CD14-positive monocyte (primary cell): Measurements from ENCODE around the gene RSRP1. TPM values are rescaled to one million over a fixed set of nuclear protein-coding genes. Genes with fewer than 3 reads are reported as not detected.

Experiments used
- DNase-seq, 3 donors: peaks; one replicate each; pipeline ENCODE4 v3.0.0-alpha.2; 2011 to 2022
- H2AFZ ChIP-seq: 2 replicates; pipeline ENCODE4 v1.6.0; 2012; ENCODE audit warnings: mild to moderate bottlenecking, low read depth, low read length, inconsistent platforms; ENCODE audit not compliant: insufficient read depth, poor library complexity, severe bottlenecking
- H3K27ac ChIP-seq, 2 donors: 1 replicate in 1 of 2; 2 replicates in 1 of 2; pipeline ENCODE4 v1.5.1; 2012 to 2013; ENCODE audit warnings: low read length in 2 of 2, control low read depth in 1 of 2, inconsistent platforms in 1 of 2, low read depth in 1 of 2, mild to moderate bottlenecking in 1 of 2
- H3K27me3 ChIP-seq, 2 donors: one replicate each; pipeline versions ENCODE4 v1.6.0 to v1.6.1; 2011 to 2013; ENCODE audit warnings: low read length in 2 of 2; ENCODE audit not compliant: control insufficient read depth in 2 of 2, insufficient read depth in 2 of 2
- H3K36me3 ChIP-seq, 2 donors: replicated peaks in 1 of 2; 1 replicate in 1 of 2; 2 replicates in 1 of 2; pipeline versions ENCODE4 v1.5.1 to v1.6.1; 2012 to 2013; ENCODE audit warnings: low read length in 2 of 2, control low read depth in 1 of 2, inconsistent platforms in 1 of 2, mild to moderate bottlenecking in 1 of 2; ENCODE audit not compliant: insufficient read depth in 2 of 2, control insufficient read depth in 1 of 2
- H3K4me1 ChIP-seq, 2 donors: 1 replicate in 1 of 2; 2 replicates in 1 of 2; pipeline versions ENCODE4 v1.5.1 to v1.6.1; 2012 to 2013; ENCODE audit warnings: low read length in 2 of 2, control low read depth in 1 of 2, inconsistent platforms in 1 of 2, mild to moderate bottlenecking in 1 of 2, moderate library complexity in 1 of 2; ENCODE audit not compliant: insufficient read depth in 2 of 2, control insufficient read depth in 1 of 2
- H3K4me2 ChIP-seq: replicated peaks from 2 replicates; pipeline ENCODE3; 2012; ENCODE audit warnings: low read length, moderate library complexity, mild to moderate bottlenecking; ENCODE audit not compliant: poor library complexity, severe bottlenecking; ENCODE audit errors: extremely low read depth
- H3K4me3 ChIP-seq, 3 experiments: fragments of 200-600 bp in 1 of 3; sonication (generic) in 1 of 3; replicated peaks in 1 of 3; 1 replicate in 2 of 3; 2 replicates in 1 of 3; pipeline ENCODE4 v1.5.1; 2011 to 2013; ENCODE audit warnings: low read length in 3 of 3, mild to moderate bottlenecking in 3 of 3, control low read depth in 2 of 3, low read depth in 2 of 3, inconsistent platforms in 1 of 3, moderate library complexity in 1 of 3
- H3K79me2 ChIP-seq: 2 replicates; pipeline ENCODE4 v1.6.0; 2012; ENCODE audit warnings: mild to moderate bottlenecking, control low read depth, inconsistent platforms, low read length, moderate library complexity; ENCODE audit not compliant: insufficient read depth
- H3K9ac ChIP-seq: 2 replicates; pipeline ENCODE4 v1.6.0; 2017; ENCODE audit warnings: low read length, mild to moderate bottlenecking; ENCODE audit not compliant: insufficient read depth, poor library complexity, severe bottlenecking
- H3K9me3 ChIP-seq, 2 donors: replicated peaks in 1 of 2; 1 replicate in 1 of 2; 2 replicates in 1 of 2; pipeline versions ENCODE4 v1.5.1 to v1.6.1; 2012 to 2013; ENCODE audit warnings: low read length in 2 of 2, control low read depth in 1 of 2; ENCODE audit not compliant: control insufficient read depth in 1 of 2, insufficient read depth in 1 of 2
- H4K20me1 ChIP-seq: 2 replicates; pipeline ENCODE4 v1.6.0; 2012; ENCODE audit warnings: mild to moderate bottlenecking, low read length, control low read depth, moderate library complexity; ENCODE audit not compliant: insufficient read depth
- H3K27ac Mint-ChIP-seq, 7 donors: one replicate each; pipeline ENCODE4 v1.8.0; 2020; ENCODE audit warnings: mild to moderate bottlenecking in 7 of 7, mixed read lengths in 7 of 7, moderate library complexity in 6 of 7, inconsistent platforms in 2 of 7
- H3K27me3 Mint-ChIP-seq, 3 donors: one replicate each; pipeline ENCODE4 v1.8.0; 2021 to 2022; ENCODE audit warnings: low read depth in 3 of 3, mild to moderate bottlenecking in 3 of 3, mixed read lengths in 3 of 3, moderate library complexity in 3 of 3, inconsistent platforms in 1 of 3
- H3K36me3 Mint-ChIP-seq, 2 donors: one replicate each; pipeline ENCODE4 v1.8.0; 2020; ENCODE audit warnings: mixed read lengths in 2 of 2, inconsistent platforms in 1 of 2, mild to moderate bottlenecking in 1 of 2
- H3K4me1 Mint-ChIP-seq: one replicate; pipeline ENCODE4 v1.8.0; 2020; ENCODE audit warnings: mild to moderate bottlenecking, mixed read lengths
- H3K4me3 Mint-ChIP-seq, 2 donors: one replicate each; pipeline ENCODE4 v1.8.0; 2020; ENCODE audit warnings: mild to moderate bottlenecking in 2 of 2, mixed read lengths in 2 of 2, moderate library complexity in 1 of 2
- H3K9me3 Mint-ChIP-seq, 7 donors: one replicate each; pipeline ENCODE4 v1.8.0; 2020 to 2022; ENCODE audit warnings: mixed read lengths in 7 of 7, mild to moderate bottlenecking in 6 of 7, moderate library complexity in 6 of 7, inconsistent platforms in 2 of 7
- CTCF ChIP-seq: fragments of 200-600 bp; IDR thresholded peaks from one replicate; pipeline ENCODE4 v1.8.0; 2022; ENCODE audit warnings: antibody characterized with exemption, mild to moderate bottlenecking
- whole genome bisulfite sequencing: methylation state at CpG from one replicate; pipeline ENCODE4 v1.1.5; 2013; ENCODE audit warnings: missing lambda C conversion rate; ENCODE audit not compliant: insufficient coverage; 5-methylcytosine and 5-hydroxymethylcytosine counted together
- intact Hi-C, 2 donors: fragments of 100-400 bp; cut with micrococcal nuclease; formaldehyde crosslinking; loops; one replicate each; pipeline versions ENCODE4 v1.15.0 to v1.15.1; 2023
- polyA plus RNA-seq, 3 donors: library from polyadenylated mRNA; depleted of rRNA in 1 of 3; unstranded in 2 of 3; stranded (reverse) in 1 of 3; fragments of 300-500 nt in 2 of 3; fragments of >200 nt in 1 of 3; fragmentation: Illumina TruSeq in 2 of 3; gene quantifications; 1 replicate in 2 of 3; 2 replicates in 1 of 3; pipeline ENCODE4 v1.2.3, GENCODE V29; 2012 to 2021

RSRP1 gene
- polyA plus RNA-seq, 3 donors, result 23.6 to 272 (median 30.2) TPM

- H3K9ac ChIP-seq, result no peak overlapping the region
- no peak overlapping the region for H3K4me3 ChIP-seq
- intact Hi-C loops, result no loop called here
- Mint-ChIP-seq H3K4me1 (no peaks in the 10 kb centered on the region), H3K4me3 (no peak overlapping the region), H3K27ac (peak overlapping the region in 1 of 7 donors; percentile 66), H3K9me3 (no peaks in the 10 kb centered on the region), H3K27me3 (peaks cover 0 to 4% (median 0%) of the 10 kb centered on the region in 3 donors), H3K36me3 (peaks cover 4 to 5% of the 10 kb centered on the region in 2 donors)
- H3K36me3 ChIP-seq, result peaks cover 0 to 5% of the 10 kb centered on the region in 2 donors
- H3K9me3 ChIP-seq, result no peaks in the 10 kb centered on the region
- H2AFZ ChIP-seq, result no peak overlapping the region
- H4K20me1 ChIP-seq, result peaks cover 60% of the 10 kb centered on the region
- no CpG with 5 or more reads among the region's 2 CpGs for WGBS
- no peak overlapping the region for H3K27ac ChIP-seq
- peak in 1 of 3 donors; percentile 0 for DNase-seq
- TF ChIP-seq CTCF, result no peak
- no peaks in the 10 kb centered on the region for H3K4me1 ChIP-seq
- no peak overlapping the region for H3K4me2 ChIP-seq
- no peaks in the 10 kb centered on the region for H3K27me3 ChIP-seq
- peaks cover 3% of the 10 kb centered on the region for H3K79me2 ChIP-seq
Measured at GRCh38 chr1:25253911-25254310, 6.7 kb upstream of the RSRP1 start.

GRCh38 chr1:25247829-25248754, 838 bp upstream of the RSRP1 start:
- 30% methylated on average over 17 of the region's 30 CpGs for WGBS
- H3K9me3 ChIP-seq, result no peaks in the 10 kb centered on the region
- H3K27me3 ChIP-seq, result no peaks in the 10 kb centered on the region
- peaks cover 25 to 31% of the 10 kb centered on the region in 2 donors for H3K36me3 ChIP-seq
- intact Hi-C loops, result loop anchor here in 1 of 2 donors (5.0 kb wide), 1 partner anchor 89 kb away; the partner anchor contains the start of gene TMEM50A
- H3K79me2 ChIP-seq, result peaks cover 42% of the 10 kb centered on the region
- H2AFZ ChIP-seq, result peak overlapping the region; percentile 98
- H3K36me3 Mint-ChIP-seq, result peaks cover 38 to 41% of the 10 kb centered on the region in 2 donors
- peak overlapping the region; percentile 96 to 98 for H3K4me3 Mint-ChIP-seq
- H3K4me1 ChIP-seq, result peaks cover 28 to 38% of the 10 kb centered on the region in 2 donors
- peak overlapping the region; percentile 94 for H3K4me2 ChIP-seq
- no peak for DNase-seq
- peaks cover 0 to 5% (median 0%) of the 10 kb centered on the region in 3 donors for H3K27me3 Mint-ChIP-seq
- H3K4me1 Mint-ChIP-seq, result peaks cover 34% of the 10 kb centered on the region
- peaks cover 0 to 5% (median 0%) of the 10 kb centered on the region in 7 donors for H3K9me3 Mint-ChIP-seq
- TF ChIP-seq CTCF, result no peak
- H4K20me1 ChIP-seq, result peaks cover 47% of the 10 kb centered on the region
- peak overlapping the region; percentile 80 to 100 (median 99) for H3K27ac Mint-ChIP-seq
- peak overlapping the region; percentile 98 for H3K27ac ChIP-seq
- H3K9ac ChIP-seq, result peak overlapping the region; percentile 92
- peak overlapping the region; percentile 57 to 99 (median 85) for H3K4me3 ChIP-seq
